ENCODE results near the gene GRIN2C. TPM values are rescaled to one million over a fixed set of nuclear protein-coding genes. Genes with fewer than 3 reads are reported as not detected.
A peak's percentile ranks its signal among the peaks of the same experiment; 100 is the strongest.

Gene GRIN2C
- total RNA-seq, 2 experiments from 2014 or later: 0.18 to 0.21 TPM

DNA sequence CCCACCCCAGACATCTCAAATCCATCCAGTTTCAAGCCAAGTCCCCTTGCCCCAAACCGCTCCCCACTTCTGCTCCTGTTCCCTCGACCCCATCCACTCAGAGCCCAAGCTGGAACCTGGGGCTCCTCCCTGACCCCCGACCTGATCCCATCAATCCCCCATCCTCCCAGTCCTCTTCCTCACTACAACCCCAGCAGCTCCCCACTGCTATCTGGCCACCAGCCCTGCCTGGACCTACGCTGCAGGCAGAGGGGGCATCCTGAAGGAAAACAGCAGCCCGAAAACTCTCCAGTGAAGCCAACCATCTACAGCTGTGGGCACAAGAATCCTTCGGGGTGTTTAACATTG, 9.2 kb upstream of the GRIN2C start:
- peaks cover 29% of the 10 kb centered on the region for H3K4me1 Mint-ChIP-seq (ENCODE audit: low read depth)
- no peak overlapping the region for H3K4me3 Mint-ChIP-seq
- ATAC-seq: no peak
- no peak for DNase-seq
- POLR2A ChIA-PET: interaction anchor here (0.6 kb wide), 1 partner anchor 375 kb away, joined by 3 read pairs; no protein-coding TSS in a partner anchor
- H3K27me3 Mint-ChIP-seq (ENCODE audit: low read depth): no peaks in the 10 kb centered on the region
- H3K27ac Mint-ChIP-seq: no peak overlapping the region
- CTCF ChIA-PET: interaction anchor here (0.7 to 18.9 kb wide), 3 partner anchors 79 to 211 kb away, joined by 3 to 294 read pairs (median 4); no protein-coding TSS in a partner anchor
- peaks cover 11% of the 10 kb centered on the region for H3K36me3 Mint-ChIP-seq (ENCODE audit: low read depth)
- no peaks in the 10 kb centered on the region for H3K9me3 Mint-ChIP-seq (ENCODE audit: insufficient read depth)

DNA sequence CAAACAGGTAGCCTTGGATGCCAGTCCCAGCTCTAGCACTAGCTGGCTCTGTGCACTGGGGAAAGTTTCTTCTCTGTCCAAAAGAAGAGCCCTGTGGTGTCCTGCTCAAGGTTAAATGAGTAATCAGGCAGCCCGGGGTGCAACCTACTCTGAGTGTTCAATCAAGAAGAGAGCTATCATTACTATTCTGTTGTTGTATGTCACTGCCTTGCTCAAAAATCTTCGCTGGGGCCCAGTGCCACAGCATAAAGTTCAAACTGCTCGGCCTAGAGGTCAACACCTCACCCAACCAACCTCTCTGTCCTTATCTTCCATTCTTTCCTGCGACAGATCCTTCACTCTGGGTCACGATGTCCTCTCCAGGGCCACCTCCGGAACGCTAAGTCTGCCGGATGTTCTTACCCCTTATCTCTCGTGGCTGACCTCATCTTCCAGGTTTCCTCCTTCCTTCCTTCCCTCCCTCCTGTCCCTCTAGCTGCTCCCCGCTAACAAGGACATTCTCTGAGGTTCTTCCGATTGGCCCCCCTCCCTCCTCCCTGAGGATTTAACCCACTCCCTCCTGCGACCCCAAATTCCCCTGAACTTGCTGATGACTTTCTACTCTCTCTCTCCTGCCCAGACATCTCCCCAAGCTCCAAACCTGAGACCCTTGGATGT, 8.7 kb upstream of the GRIN2C start:
- H3K4me3 Mint-ChIP-seq: no peak overlapping the region
- ATAC-seq: no peak
- H3K9me3 Mint-ChIP-seq (ENCODE audit: insufficient read depth): no peaks in the 10 kb centered on the region
- H3K36me3 Mint-ChIP-seq (ENCODE audit: low read depth): peaks cover 16% of the 10 kb centered on the region
- ChIA-PET CTCF (interaction anchor here (0.7 to 18.9 kb wide), 3 partner anchors 78 to 211 kb away, joined by 3 to 294 read pairs (median 4); no protein-coding TSS in a partner anchor), POLR2A (interaction anchor here (0.6 kb wide), 1 partner anchor 376 kb away, joined by 3 read pairs; no protein-coding TSS in a partner anchor)
- no peak overlapping the region for H3K27ac Mint-ChIP-seq
- H3K27me3 Mint-ChIP-seq (ENCODE audit: low read depth): no peaks in the 10 kb centered on the region
- peaks cover 26% of the 10 kb centered on the region for H3K4me1 Mint-ChIP-seq (ENCODE audit: low read depth)
- DNase-seq: no peak

DNA sequence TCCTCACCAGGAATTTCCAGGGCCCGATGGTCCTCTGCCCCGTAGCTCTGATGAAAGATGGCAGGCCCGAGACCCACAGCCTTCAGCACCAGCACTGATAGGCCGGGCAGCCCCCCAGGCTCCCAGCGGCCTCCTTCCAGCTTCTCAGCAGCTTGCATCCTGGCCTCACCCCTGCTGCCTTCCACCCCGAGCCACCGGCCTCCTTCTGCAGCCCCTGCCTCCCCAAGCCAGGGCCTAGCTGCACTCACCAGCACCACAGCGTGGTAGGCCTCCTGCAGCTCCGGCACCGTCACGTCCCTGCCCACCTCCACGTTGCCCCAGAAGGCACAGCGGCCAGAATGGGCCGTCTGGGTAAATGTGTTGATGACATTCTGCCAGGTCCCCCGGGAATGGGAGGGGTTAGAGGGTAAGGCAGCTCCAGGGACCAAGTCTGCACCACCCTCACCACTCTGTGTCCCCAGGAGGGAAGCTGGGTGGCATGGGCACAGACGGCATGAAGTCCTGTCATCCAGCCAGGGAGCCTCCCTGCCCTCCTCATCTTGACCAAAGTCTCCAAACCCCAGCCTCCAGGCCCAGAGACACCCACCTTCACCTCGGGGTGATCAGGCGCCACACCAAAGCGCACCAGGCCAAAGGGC, 6.6 kb upstream of the GRIN2C start:
- ChIA-PET POLR2A (interaction anchor here (0.6 to 1.4 kb wide), 4 partner anchors 69 to 209 kb away, joined by 3 to 4 read pairs (median 4); no protein-coding TSS in a partner anchor), CTCF (interaction anchor here (1.1 to 18.9 kb wide), 11 partner anchors 7 to 209 kb away, joined by 3 to 294 read pairs (median 7); partner anchors contain the start of genes FDXR and RAB37)
- no peak overlapping the region for H3K27ac Mint-ChIP-seq

DNA sequence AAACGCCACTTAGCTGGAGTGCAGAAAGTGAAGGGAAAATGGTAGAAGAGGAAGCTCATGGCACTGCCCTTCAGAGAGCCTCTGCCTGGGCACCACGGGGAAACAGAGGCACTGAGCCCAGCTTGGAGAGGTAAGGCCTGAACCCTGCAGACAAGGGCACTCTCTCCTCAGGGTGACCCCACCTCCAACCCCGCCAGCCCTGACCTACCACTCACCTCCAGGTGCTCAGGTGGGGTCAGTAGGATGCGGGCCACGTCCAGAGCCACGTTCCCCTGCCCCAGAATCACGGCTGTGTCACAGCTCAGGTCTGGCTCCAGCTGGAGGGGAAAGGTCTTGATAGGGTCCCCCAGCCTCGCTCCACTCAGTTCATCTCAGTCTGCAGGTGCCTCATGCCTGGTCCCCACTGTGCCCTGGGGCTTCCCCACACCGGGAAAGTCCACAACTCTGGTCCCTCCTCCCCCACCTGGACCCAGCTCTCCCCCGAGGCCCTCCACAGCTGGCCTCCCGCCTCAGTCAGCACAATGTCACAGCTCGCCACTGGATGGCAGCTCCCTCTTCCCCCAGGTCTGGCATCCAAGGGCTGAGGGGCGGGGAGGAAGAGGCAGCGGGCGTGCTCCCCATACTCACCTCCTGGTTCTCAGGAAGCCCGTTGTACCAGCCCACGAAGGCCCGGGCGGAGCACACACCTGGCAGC, 6.0 kb upstream of the GRIN2C start:
- H3K27me3 Mint-ChIP-seq (ENCODE audit: low read depth): peaks cover 12% of the 10 kb centered on the region
- DNase-seq (no peak), ATAC-seq (no peak)
- H3K36me3 Mint-ChIP-seq (ENCODE audit: low read depth): peaks cover 20% of the 10 kb centered on the region
- CTCF ChIA-PET: interaction anchor here (0.5 to 18.9 kb wide), 22 partner anchors 7 to 299 kb away, joined by 3 to 294 read pairs (median 4); partner anchors contain the start of genes FDXR and RAB37
- H3K4me3 Mint-ChIP-seq: no peak overlapping the region
- POLR2A ChIA-PET: interaction anchor here (0.6 to 1.4 kb wide), 5 partner anchors 68 to 208 kb away, joined by 3 to 4 read pairs (median 3); no protein-coding TSS in a partner anchor
- H3K27ac Mint-ChIP-seq: no peak overlapping the region
- H3K9me3 Mint-ChIP-seq (ENCODE audit: insufficient read depth): no peaks in the 10 kb centered on the region
- peaks cover 19% of the 10 kb centered on the region for H3K4me1 Mint-ChIP-seq (ENCODE audit: low read depth)

More for the DNA sequence above, 6.6 kb upstream of the GRIN2C start:
- peaks cover 8% of the 10 kb centered on the region for H3K27me3 Mint-ChIP-seq (ENCODE audit: low read depth)
- no peak overlapping the region for H3K4me3 Mint-ChIP-seq
- H3K9me3 Mint-ChIP-seq (ENCODE audit: insufficient read depth): no peaks in the 10 kb centered on the region
- H3K36me3 Mint-ChIP-seq (ENCODE audit: low read depth): peaks cover 20% of the 10 kb centered on the region
- DNase-seq (no peak), ATAC-seq (no peak)
- peaks cover 19% of the 10 kb centered on the region for H3K4me1 Mint-ChIP-seq (ENCODE audit: low read depth)

DNA sequence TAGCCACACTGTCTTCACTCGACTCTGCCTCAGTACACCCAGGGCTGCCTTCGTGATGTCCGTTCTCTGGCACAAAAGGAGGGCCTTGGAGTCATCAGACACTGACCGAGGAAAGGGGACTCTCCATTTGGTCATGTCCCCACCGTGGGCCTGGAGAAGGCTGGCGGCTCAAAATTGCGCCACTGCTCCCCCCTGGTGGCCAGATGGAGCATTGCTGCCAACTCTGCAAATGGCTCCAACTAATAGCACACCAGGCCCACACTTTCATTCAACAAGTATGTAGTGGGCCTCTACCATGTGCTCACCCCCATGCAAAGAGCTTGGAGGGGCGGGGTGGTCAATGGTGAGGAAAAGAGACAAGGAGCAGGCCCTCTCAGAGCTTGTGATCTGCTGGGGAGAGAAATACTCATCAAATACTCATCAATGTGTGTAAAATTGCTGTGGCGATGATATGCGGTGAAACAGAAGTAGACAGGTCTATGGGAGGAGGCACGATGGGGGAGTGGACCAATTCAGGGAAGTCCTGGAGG, 5.2 kb upstream of the GRIN2C start:
- H3K27ac Mint-ChIP-seq: no peak overlapping the region
- H3K9me3 Mint-ChIP-seq (ENCODE audit: insufficient read depth): no peaks in the 10 kb centered on the region
- peak; percentile 80 for DNase-seq
- H3K27me3 Mint-ChIP-seq (ENCODE audit: low read depth): peaks cover 18% of the 10 kb centered on the region
- ATAC-seq: peak; percentile 60
- ChIA-PET CTCF (interaction anchor here (0.5 to 18.9 kb wide), 21 partner anchors 8 to 299 kb away, joined by 3 to 294 read pairs (median 4); partner anchors contain the start of genes FDXR and RAB37), POLR2A (interaction anchor here (1.3 to 1.4 kb wide), 2 partner anchors 74 to 207 kb away, joined by 3 to 4 read pairs; no protein-coding TSS in a partner anchor)
- peaks cover 23% of the 10 kb centered on the region for H3K4me1 Mint-ChIP-seq (ENCODE audit: low read depth)
- no peak overlapping the region for H3K4me3 Mint-ChIP-seq
- peaks cover 18% of the 10 kb centered on the region for H3K36me3 Mint-ChIP-seq (ENCODE audit: low read depth)

DNA sequence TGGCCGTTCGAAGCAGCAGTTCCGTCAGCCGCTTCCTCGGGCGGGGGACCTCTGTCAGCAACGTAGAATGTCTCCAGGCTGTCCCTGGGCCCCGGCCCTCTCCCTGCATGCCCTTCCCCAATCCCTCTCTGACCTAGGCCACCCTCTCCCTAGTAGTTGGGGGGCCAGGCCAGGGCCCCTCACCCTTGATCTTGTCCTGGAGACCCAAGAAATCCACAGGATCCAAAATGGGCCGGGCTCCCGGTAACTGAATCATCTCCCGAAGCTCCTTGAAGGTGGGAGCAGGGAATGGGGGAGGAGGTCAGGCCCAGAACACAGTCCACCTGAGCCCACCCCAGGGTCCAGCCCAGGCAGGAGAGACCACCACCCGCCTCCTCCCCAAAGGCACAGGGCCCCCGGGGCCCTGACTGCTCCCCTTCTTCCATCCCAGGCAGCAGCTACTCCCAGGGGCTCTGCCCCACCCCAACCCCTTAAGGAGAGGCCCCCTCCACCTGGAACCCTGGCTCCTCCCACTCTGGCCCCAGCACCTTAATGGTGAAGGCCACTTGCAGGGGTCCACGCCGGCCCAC, 4.7 kb upstream of the GRIN2C start:
- ATAC-seq (no peak), DNase-seq (no peak)
- peaks cover 18% of the 10 kb centered on the region for H3K36me3 Mint-ChIP-seq (ENCODE audit: low read depth)
- CTCF ChIA-PET: interaction anchor here (0.5 to 18.9 kb wide), 13 partner anchors 9 to 216 kb away, joined by 3 to 294 read pairs (median 6); partner anchors contain the start of gene FDXR
- no peak overlapping the region for H3K4me3 Mint-ChIP-seq
- no peak overlapping the region for H3K27ac Mint-ChIP-seq
- POLR2A ChIA-PET: interaction anchor here (1.0 kb wide), 1 partner anchor 9 kb away, joined by 4 read pairs; the partner anchor contains the start of gene FDXR
- peaks cover 23% of the 10 kb centered on the region for H3K4me1 Mint-ChIP-seq (ENCODE audit: low read depth)
- H3K27me3 Mint-ChIP-seq (ENCODE audit: low read depth): peaks cover 18% of the 10 kb centered on the region
- no peaks in the 10 kb centered on the region for H3K9me3 Mint-ChIP-seq (ENCODE audit: insufficient read depth)

DNA sequence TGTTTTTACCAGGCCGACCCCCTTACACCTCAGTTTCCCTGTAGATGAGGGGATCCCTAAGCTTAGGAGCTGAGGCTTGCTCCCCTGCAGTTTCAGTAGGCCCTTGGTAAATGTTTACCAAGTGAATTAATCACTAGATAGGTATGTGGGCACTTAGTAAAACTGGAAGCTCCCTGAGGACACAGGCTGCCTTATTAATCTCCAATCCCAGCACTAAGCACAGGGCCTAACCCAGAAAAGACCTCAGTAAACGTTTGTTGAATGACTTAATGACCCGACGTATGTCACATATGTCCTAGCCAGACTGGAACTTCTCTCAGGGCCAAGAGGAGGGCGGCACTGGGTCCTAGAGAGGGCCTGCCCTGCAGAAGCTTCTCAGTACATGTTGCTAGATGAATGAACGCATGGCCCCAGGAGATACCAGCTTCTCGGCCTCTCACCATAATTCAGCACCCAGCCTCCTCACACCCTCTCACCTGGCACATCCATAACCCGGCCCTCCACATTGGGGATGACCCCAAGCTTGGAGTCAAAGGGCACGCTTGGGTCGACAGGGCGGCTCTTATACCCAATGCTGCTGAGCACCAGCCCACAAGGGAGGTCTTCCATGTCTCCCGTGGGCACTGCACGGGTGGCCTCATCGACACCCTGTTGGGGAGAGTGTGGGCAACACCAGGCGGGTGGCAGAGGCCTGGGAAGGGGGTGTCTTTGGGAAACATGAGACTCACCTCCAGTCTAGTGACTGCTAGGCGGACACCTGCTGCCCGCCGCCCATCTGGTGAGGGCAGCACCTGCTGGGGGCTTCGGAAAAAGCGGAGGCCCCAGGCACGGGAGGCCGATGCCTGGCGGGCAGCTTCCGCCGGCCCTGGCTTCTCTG, 4.0 kb upstream of the GRIN2C start:
- Mint-ChIP-seq H3K27ac (no peak overlapping the region), H3K4me3 (no peak overlapping the region), H3K4me1 (ENCODE audit: low read depth) (peaks cover 21% of the 10 kb centered on the region), H3K9me3 (ENCODE audit: insufficient read depth) (no peaks in the 10 kb centered on the region), H3K36me3 (ENCODE audit: low read depth) (peaks cover 18% of the 10 kb centered on the region), H3K27me3 (ENCODE audit: low read depth) (peaks cover 25% of the 10 kb centered on the region)
- ATAC-seq: no peak
- ChIA-PET POLR2A (interaction anchor here (0.8 to 1.0 kb wide), 2 partner anchors 9 to 72 kb away, joined by 4 read pairs; partner anchors contain the start of gene FDXR), CTCF (interaction anchor here (0.5 to 18.9 kb wide), 10 partner anchors 9 to 215 kb away, joined by 3 to 294 read pairs (median 5); partner anchors contain the start of genes FDXR and RAB37)
- no peak for DNase-seq

DNA sequence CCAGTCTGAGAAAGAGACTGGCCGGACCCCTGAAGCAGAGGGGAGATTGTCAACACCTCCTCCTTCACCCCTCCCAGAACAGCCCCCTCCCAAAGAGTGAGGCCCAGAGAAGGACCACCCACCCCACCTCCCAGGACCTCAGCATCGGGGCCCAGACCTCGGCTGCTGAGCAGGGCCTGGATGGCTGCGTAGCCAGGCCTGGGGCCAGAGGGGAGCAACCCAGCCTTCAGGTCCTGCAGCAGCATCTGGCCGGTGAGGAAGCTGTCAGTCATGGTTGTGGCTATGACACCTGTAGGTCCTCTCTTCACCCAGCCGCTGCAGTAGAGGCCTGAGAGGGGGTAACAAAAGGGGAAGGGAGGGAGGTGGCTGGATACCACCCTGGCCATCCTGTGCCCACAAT, 3.2 kb upstream of the GRIN2C start:
- ATAC-seq (no peak), DNase-seq (no peak)
- Mint-ChIP-seq H3K27ac (no peak overlapping the region), H3K27me3 (ENCODE audit: low read depth) (peaks cover 31% of the 10 kb centered on the region), H3K4me3 (no peak overlapping the region), H3K4me1 (ENCODE audit: low read depth) (peaks cover 21% of the 10 kb centered on the region), H3K9me3 (ENCODE audit: insufficient read depth) (no peaks in the 10 kb centered on the region), H3K36me3 (ENCODE audit: low read depth) (peaks cover 18% of the 10 kb centered on the region)
- POLR2A ChIA-PET: interaction anchor here (0.8 to 2.2 kb wide), 2 partner anchors 10 to 71 kb away, joined by 4 to 9 read pairs; partner anchors contain the start of gene FDXR
- CTCF ChIA-PET: interaction anchor here (0.7 to 18.9 kb wide), 19 partner anchors 9 to 206 kb away, joined by 3 to 294 read pairs (median 6); partner anchors contain the start of genes FDXR and RAB37

DNA sequence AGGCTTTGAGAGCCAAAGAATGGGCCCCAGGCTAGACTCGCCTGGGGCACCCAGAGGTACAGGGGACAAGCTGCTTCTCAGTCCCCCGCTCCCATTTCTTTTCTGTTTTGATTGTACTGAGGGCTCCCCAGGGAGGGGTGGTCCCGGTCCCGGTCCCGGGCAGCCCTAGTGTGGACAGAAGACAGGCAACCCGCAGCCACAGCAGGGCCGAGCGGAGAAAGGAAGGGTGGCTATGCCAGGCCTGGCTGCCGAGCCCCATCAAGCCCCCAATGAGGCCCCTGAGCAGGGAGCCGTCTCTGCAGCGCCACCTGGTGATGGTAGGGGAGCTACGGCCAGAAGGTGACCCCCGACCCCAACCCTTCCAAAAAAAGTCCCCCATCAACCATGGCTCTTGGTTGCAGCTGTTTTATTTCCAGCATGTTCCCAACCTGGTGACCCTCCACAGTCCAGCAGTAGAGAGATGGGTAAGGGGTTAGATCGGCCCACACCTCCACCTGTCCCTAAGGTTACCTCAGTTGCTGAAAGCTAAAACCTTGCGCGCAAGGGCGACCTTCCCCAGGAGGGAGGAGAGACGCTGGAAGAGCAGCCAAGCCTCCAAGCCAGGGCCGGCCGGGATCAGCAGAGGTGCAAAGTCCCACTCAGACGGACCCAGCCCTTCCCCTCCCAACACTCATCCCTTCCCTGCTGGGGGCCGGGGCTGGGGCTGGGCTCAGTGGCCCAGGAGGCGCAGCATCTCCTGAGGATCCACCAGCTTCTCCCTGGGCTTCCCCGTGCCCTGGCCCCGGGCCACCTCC, 2.6 kb upstream of the GRIN2C start:
- POLR2A ChIA-PET: interaction anchor here (0.6 to 2.2 kb wide), 3 partner anchors 8 to 113 kb away, joined by 3 to 9 read pairs (median 4); partner anchors contain the start of gene FDXR
- H3K36me3 Mint-ChIP-seq (ENCODE audit: low read depth): peaks cover 17% of the 10 kb centered on the region
- H3K27me3 Mint-ChIP-seq (ENCODE audit: low read depth): peaks cover 36% of the 10 kb centered on the region
- no peak overlapping the region for H3K27ac Mint-ChIP-seq
- H3K4me3 Mint-ChIP-seq: no peak overlapping the region
- ATAC-seq (no peak), DNase-seq (peak; percentile 71)
- CTCF ChIA-PET: interaction anchor here (0.7 to 18.9 kb wide), 23 partner anchors 9 to 205 kb away, joined by 3 to 294 read pairs (median 4); partner anchors contain the start of genes FDXR and RAB37
- peaks cover 21% of the 10 kb centered on the region for H3K4me1 Mint-ChIP-seq (ENCODE audit: low read depth)
- H3K9me3 Mint-ChIP-seq (ENCODE audit: insufficient read depth): no peaks in the 10 kb centered on the region
